ENCODE measurements around the gene UTP20.

- TF ChIP-seq, protein P1, sequence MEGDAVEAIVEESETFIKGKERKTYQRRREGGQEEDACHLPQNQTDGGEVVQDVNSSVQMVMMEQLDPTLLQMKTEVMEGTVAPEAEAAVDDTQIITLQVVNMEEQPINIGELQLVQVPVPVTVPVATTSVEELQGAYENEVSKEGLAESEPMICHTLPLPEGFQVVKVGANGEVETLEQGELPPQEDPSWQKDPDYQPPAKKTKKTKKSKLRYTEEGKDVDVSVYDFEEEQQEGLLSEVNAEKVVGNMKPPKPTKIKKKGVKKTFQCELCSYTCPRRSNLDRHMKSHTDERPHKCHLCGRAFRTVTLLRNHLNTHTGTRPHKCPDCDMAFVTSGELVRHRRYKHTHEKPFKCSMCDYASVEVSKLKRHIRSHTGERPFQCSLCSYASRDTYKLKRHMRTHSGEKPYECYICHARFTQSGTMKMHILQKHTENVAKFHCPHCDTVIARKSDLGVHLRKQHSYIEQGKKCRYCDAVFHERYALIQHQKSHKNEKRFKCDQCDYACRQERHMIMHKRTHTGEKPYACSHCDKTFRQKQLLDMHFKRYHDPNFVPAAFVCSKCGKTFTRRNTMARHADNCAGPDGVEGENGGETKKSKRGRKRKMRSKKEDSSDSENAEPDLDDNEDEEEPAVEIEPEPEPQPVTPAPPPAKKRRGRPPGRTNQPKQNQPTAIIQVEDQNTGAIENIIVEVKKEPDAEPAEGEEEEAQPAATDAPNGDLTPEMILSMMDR (IDR thresholded peaks at IDR 0.05; ENCODE audit: low read depth, low read length, poor library complexity, severe bottlenecking) = no peak
- no peak for TF ChIP-seq EZH2phosphoT487 (IDR thresholded peaks at IDR 0.05; ENCODE audit: borderline replicate concordance, low read length)
Measured at GRCh38 chr12:101325590-101325989, 45.7 kb downstream of the UTP20 start.

All from DOHH2 (cell line).